ENCODE results near the gene KPNA1. TPM values are rescaled to one million over a fixed set of nuclear protein-coding genes. Genes with fewer than 3 reads are reported as not detected.

KPNA1 gene
- total and polyA plus RNA-seq, 4 donors, result 10.8 to 55.2 (median 28.9) TPM

DNA sequence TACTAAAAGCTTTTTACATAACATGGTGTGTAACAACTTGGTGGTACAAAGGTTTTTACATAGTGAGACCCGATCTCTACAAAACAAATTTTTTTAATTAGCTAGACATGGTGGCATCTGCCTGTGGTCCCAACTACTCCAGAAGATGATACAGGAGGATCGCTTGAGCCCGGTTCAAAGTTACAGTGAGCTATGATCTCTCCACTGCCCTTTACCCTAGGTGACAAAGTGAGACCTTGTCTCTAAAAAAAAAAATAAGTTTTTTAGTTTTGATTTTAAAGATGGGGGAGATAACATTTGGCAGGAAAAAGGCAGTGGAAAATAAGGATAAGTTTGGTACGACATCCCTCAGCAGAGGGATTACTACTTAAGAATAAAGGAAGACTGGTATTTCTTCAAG, 124.8 kb downstream of the KPNA1 start:
- H3K4me1 ChIP-seq (ENCODE audit: control insufficient read depth in 5 of 5, insufficient read depth in 5 of 5, low read length in 5 of 5), result peaks cover 0 to 27% (median 5%) of the 10 kb centered on the region in 5 donors
- no peak for DNase-seq
- H3K27ac ChIP-seq (ENCODE audit: low read depth in 1 of 2, low read length in 1 of 2), result no peak overlapping the region
- H3K9me3 ChIP-seq (ENCODE audit: control insufficient read depth in 4 of 4, insufficient read depth in 3 of 4, low read length in 3 of 4), result no peaks in the 10 kb centered on the region
- no peak overlapping the region for H3K9ac ChIP-seq (ENCODE audit: insufficient read depth in 1 of 2, low read length in 2 of 2)
- WGBS, 2 donors, result 93 to 97% methylated on average over 4 of the region's 4 CpGs
- TF ChIP-seq CTCF (IDR thresholded peaks at IDR 0.05; ENCODE audit: control extremely low read depth, extremely low read depth), result no peak
- H3K4me3 ChIP-seq, result no peak overlapping the region
- peaks cover 0 to 5% (median 3%) of the 10 kb centered on the region in 4 donors for H3K36me3 ChIP-seq (ENCODE audit: control insufficient read depth in 4 of 4, insufficient read depth in 4 of 4, low read length in 4 of 4)
- H3K27me3 ChIP-seq (ENCODE audit: control insufficient read depth in 3 of 3, insufficient read depth in 3 of 3, low read length in 2 of 3), result no peaks in the 10 kb centered on the region
- ATAC-seq (ENCODE audit: insufficient read depth, low FRiP score), result no peak

DNA sequence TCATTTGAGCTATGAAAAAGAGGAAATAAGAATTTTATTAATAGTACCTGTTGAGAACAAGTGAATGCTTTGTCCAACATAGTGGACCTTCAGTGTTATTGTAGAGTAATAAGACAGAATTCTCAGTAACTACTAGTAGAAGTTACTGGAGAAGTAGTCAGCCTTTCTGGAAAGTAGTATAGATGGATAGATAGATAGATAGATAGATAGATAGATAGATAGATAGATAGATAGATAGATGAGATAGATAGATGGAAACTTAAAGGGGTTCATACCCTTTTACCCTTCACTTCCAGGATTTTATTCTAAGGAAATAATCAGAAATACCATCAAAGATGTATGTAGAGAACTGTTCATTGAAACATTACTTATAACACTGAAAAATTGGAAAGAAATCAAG, 125.5 kb downstream of the KPNA1 start:
- H3K9ac ChIP-seq (ENCODE audit: insufficient read depth in 1 of 2, low read length in 2 of 2), result no peak overlapping the region
- H3K27ac ChIP-seq (ENCODE audit: low read depth in 1 of 2, low read length in 1 of 2), result no peak overlapping the region
- no peaks in the 10 kb centered on the region for H3K27me3 ChIP-seq (ENCODE audit: control insufficient read depth in 3 of 3, insufficient read depth in 3 of 3, low read length in 2 of 3)
- DNase-seq (no peak), ATAC-seq (ENCODE audit: insufficient read depth, low FRiP score) (no peak)
- no peak overlapping the region for H3K4me3 ChIP-seq
- peaks cover 0 to 27% (median 5%) of the 10 kb centered on the region in 5 donors for H3K4me1 ChIP-seq (ENCODE audit: control insufficient read depth in 5 of 5, insufficient read depth in 5 of 5, low read length in 5 of 5)
- peaks cover 0 to 5% (median 2%) of the 10 kb centered on the region in 4 donors for H3K36me3 ChIP-seq (ENCODE audit: control insufficient read depth in 4 of 4, insufficient read depth in 4 of 4, low read length in 4 of 4)
- H3K9me3 ChIP-seq (ENCODE audit: control insufficient read depth in 4 of 4, insufficient read depth in 3 of 4, low read length in 3 of 4), result no peaks in the 10 kb centered on the region
- no peak for TF ChIP-seq CTCF (IDR thresholded peaks at IDR 0.05; ENCODE audit: control extremely low read depth, extremely low read depth)

DNA sequence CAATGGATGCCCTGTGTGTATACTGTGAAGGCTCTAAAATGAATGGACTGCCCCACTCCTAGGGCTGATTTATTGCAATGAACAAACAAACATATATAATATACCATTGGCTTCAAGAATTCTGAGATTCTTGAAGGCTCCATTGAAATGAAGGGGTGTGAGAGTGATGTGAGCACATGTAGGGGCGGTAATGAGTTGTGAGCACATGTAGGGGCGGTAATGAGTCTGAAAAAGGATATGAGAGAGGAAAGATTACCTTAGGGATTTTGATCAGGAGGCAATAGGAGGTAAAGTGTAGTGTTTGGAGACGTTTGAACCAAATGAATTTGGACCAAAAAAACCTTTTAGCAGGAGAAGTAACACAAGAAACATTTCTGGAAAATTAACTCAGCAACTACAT, 127.0 kb downstream of the KPNA1 start:
- 89 to 94% methylated on average over 3 of the region's 3 CpGs for WGBS, 2 donors
- Histone ChIP-seq H3K4me1 (ENCODE audit: control insufficient read depth in 5 of 5, insufficient read depth in 5 of 5, low read length in 5 of 5) (peaks cover 0 to 24% (median 5%) of the 10 kb centered on the region in 5 donors), H3K9me3 (ENCODE audit: control insufficient read depth in 4 of 4, insufficient read depth in 3 of 4, low read length in 3 of 4) (no peaks in the 10 kb centered on the region), H3K36me3 (ENCODE audit: control insufficient read depth in 4 of 4, insufficient read depth in 4 of 4, low read length in 4 of 4) (no peaks in the 10 kb centered on the region), H3K27ac (ENCODE audit: low read depth in 1 of 2, low read length in 1 of 2) (no peak overlapping the region), H3K4me3 (no peak overlapping the region), H3K9ac (ENCODE audit: insufficient read depth in 1 of 2, low read length in 2 of 2) (no peak overlapping the region), H3K27me3 (ENCODE audit: control insufficient read depth in 3 of 3, insufficient read depth in 3 of 3, low read length in 2 of 3) (no peaks in the 10 kb centered on the region)
- DNase-seq (no peak), ATAC-seq (ENCODE audit: insufficient read depth, low FRiP score) (no peak)
- no peak for TF ChIP-seq CTCF (IDR thresholded peaks at IDR 0.05; ENCODE audit: control extremely low read depth, extremely low read depth)

Measured in lung (tissue), 12 donors.